NCI-H524 treated with DMSO at 0.1 percent for 48 hours (cell line): Measurements from ENCODE around the gene MAPK8.
"Not testable (repeated sequence)": the region's sequence is repeated elsewhere in the genome, so short reads cannot be mapped to it uniquely, and the experiment has no call there.

Experiments used
- DNase-seq: peaks from one replicate; lab custom pipeline; 2025; lab: John Stamatoyannopoulos, UW

MAPK8 gene

GRCh38 chr10:48418189-48418788 lies 111.8 kb downstream of the MAPK8 start:
- DNase-seq: no peak

GRCh38 chr10:48419714-48420113 lies 113.2 kb downstream of the MAPK8 start:
- DNase-seq: no peak

DNA sequence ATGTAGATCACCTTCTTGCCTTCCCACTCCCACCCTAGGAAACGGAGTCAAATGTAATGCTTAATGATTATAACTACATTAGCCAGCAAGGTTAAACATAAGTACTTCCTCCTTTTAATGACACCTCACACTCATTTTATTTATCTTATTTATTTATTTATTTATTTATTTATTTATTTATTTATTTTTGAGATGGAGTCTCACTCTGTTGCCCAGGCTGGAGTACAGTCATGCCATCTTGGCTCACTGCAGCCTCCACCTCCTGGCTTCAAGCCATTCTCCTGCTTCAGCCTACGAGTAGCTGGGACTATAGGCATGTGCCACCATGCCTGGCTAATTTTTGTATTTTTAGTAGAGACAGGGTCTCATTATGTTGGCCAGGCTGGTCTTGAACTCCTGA lies 115.4 kb downstream of the MAPK8 start:
- not testable (repeated sequence) for DNase-seq

DNA sequence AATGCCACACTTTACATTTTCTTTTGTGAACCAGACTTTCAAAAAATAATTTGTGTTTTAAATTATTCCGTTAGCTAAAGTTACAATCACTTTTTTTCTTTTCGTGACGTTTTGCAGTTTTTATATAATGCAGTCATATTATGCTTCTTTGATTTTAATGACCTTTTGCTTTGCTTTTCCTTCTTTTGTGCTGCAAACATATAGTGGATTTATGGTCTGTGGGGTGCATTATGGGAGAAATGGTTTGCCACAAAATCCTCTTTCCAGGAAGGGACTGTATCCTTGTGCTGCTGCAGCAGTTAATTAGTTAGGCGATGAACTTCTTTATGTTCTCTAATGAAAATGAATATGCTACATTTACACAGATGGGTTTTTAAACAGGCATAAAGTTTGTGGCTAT lies 117.4 kb downstream of the MAPK8 start:
- DNase-seq: no peak

GRCh38 chr10:48428896-48429295 lies 122.4 kb downstream of the MAPK8 start:
- no peak for DNase-seq

DNA sequence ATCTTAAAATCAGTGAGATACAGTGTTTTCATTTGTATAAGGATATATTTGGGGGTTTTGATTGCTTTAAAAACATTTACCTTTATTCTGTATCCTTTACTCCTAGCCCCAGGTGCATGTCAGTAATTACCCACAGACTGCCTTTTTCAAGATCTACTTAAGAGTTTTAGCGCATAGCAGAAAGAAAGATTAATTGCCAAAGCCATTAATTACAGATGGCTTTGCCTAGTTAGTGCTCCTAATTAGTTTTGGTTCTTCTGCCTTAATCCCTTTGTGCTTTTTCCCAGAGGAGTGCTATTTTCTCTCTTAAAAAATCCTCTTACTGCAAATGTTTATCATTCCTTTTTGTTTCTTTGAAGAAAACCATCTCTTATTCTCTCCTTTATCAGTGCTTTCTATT lies 122.8 kb downstream of the MAPK8 start:
- DNase-seq: peak; percentile 27

DNA sequence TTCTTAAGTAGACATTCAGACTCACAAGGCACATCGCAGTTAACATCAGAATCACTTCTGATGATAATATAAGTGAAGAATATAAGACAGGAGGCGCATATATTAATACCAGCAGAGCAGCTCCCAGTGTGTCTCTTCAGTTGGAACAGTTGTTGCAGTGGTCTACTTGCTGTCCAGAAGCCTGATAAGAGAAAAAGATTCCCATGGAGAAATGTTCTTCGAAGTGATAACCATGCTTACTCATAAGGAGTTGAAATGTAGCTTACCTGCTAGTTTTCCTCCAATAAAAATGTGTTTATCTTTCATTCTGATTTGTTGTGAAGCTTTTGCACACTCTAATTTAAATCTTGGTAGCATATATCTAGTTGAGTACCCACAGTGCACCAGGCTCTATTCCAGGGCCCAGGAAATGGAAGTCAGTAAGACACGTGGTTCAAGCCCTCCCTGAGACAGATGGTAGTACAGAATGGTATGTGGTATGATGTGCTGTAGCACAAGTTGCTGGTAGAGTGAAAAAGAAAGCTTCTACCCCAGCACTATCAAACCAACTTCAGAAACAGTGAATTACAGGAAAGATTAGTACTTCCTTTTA lies 124.0 kb downstream of the MAPK8 start:
- DNase-seq: no peak

DNA sequence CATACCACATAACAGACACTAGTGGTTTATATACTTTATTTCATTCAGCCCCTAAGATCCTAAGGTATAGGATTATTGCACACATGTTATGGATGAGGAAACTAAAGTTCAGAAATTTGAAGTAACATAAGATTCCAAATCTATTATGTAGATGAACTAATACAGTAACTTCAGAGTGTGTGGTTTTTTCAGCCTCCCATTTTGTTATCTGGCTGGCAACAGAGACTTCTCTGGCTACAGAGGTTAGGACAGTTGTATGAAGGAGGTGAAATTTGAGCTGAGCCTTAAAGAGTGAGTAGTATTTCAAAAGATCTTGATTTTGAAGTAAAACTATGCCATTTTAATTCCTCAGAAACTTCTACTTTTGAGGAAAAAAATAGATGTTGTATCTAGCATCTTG lies 125.4 kb downstream of the MAPK8 start:
- DNase-seq: no peak

GRCh38 chr10:48437546-48437945 lies 131.1 kb downstream of the MAPK8 start:
- DNase-seq: no peak

GRCh38 chr10:48439031-48439430 lies 132.6 kb downstream of the MAPK8 start:
- no peak for DNase-seq

- DNase-seq: no peak
Measured at GRCh38 chr10:48439581-48440041, 133.1 kb downstream of the MAPK8 start.

GRCh38 chr10:48440771-48441170 lies 134.3 kb downstream of the MAPK8 start:
- no peak for DNase-seq

DNA sequence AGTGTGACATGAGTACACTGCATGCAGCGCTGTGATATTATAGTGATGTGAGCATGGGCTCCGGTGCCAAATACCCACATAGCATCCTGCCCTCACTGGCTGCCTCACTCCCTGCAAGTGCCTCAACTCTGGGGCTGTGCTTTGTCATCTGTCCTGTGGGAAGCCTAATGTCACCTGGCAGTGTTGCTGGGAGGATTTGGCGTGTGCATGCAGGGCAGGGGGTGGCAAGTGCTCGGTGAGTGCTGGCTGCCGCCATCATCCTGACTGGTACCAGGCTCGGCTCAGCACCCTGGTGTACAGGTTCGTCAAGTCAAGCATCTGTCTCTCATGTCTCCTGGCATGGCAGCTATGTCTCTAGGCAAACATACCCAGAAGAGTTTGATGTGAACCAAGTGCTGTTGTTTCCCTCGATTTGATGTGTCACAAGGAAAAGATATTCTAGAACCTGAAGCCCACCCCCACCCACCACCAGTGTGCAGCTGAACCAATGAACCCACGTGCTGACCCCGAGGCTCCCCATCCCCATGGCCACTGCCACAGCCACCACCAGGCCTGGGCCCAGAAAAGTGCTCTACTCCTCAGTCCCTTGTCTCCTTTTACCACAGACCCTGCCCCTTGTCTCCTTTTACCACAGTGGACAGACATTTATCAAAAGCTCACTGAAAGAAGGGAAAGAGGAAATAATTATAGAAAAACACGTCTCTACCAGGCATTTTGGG lies 135.8 kb downstream of the MAPK8 start:
- no peak for DNase-seq

DNA sequence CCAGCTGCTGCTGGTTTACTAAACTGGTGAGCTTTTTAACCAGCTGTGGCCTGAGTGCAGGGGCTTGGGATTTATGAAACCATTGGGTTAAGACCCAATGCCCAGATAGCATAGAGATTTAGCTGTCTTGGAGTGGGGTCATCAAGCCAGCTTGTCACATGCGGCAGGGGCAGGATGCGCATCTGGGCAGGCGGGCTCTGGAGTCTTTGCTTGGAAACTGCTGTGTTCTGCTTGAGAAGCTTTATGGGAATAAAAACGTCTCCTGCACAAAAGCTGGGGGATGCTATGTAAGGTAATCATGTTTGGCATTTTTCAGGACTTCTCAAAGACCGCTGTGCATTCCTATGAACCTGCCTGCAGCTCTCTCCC lies 136.3 kb downstream of the MAPK8 start:
- DNase-seq: no peak

DNA sequence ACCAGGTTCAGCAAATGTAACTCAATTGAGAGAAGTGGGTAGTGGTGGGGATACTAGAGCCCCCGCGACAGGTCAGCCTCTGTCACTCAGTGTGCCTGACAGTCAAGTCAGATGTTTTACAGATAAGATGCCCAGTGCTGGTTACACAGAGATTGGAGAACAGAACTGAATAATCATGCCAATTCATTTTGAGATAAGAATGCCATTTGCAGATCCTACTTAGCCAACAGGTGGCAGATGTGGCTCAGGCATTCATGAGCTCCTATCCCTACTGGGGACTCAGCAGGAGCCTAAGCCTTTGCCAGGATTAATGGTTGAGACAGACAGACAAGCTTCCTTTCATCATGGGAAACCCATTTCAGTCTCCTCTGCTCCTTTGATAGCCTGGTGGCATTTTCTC lies 137.8 kb downstream of the MAPK8 start:
- DNase-seq: no peak

- peak; percentile 36 for DNase-seq
Measured at GRCh38 chr10:48444861-48445841, 138.7 kb downstream of the MAPK8 start.

DNA sequence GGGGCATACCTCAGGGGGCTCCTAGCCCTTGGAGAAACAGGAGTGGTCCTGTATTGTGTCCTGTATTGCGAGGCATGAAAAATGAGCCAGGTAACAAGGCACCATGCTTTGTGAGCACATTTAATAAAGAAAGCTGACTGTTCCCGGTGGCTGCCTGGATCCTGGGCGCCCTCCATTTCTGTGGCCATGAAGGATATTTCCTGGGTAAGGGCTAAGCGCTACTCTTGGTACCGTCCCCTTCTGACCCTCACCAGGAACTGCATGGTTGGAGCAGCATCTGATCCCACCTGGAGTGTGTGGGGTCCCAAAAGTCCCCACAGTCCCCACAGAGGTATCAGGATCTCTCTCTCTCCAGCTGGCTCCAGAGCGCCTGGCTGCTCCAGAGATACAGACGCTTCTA lies 139.5 kb downstream of the MAPK8 start:
- DNase-seq: no peak

- DNase-seq: no peak
Measured at GRCh38 chr10:48446785-48447184, 140.3 kb downstream of the MAPK8 start.

GRCh38 chr10:48447356-48448215 lies 141.1 kb downstream of the MAPK8 start:
- no peak for DNase-seq

DNA sequence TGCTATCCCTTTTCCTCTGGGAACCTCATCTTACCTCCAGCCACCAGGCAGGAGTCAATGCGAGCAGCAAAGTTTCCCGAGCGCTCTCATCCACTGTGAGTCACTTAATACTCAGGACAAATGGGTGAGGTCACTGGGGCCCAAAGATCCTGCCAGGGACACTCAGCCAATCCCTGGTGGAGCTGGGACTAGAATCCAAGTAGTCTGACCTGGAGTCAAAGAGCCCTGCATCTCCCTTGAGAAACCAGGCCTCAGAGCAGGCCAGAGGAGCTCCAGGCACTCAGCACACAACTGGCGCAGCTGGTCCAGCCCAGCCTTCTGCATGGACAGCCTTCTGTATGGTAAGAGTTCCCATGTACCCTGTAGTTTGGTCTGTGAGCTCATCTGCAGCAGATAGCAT lies 142.3 kb downstream of the MAPK8 start:
- DNase-seq: no peak

DNA sequence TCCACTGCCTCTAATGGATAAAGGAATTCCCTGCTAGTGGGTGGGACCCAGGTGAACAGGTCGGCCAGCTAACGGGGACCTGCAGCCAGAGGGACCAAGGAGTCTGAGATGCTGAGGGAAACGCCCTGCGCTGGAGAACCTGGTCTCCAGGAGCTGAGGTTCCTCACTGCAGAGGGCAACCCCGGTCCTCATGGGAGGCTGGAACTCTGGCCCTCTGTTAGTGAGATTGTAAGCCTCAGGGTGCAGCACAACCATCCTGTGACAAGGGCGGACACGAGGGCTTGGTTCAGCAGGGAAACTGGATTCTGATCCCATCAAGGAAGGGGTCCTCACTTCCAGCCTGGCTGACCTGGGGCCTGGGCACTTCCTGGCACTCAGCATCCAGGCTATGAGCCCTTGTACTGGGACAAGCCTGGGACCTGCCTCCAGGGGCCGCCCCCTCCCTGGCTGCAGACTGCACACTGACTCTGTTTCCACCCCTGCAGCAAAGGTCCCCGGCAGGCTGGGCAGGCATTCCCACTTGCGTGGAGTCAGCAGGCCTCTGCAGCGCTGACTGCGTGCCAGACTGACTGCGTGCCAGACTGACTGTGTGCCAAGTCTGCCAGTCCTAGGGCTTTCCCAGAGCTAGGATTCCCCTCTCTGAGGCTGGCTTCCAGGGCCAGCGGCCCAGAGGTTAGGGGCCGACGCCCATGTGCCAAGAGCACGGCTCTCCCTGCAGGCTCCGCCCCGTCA lies 143.2 kb downstream of the MAPK8 start:
- DNase-seq: no peak
